K562 (cell line): ENCODE measurements around the gene VEZF1. TPM values are rescaled to one million over a fixed set of nuclear protein-coding genes. Genes with fewer than 3 reads are reported as not detected.
A peak's percentile ranks its signal among the peaks of the same experiment; 100 is the strongest.

Source experiments
- ATAC-seq: fragments of 200-7000 bp; cut with Tn5 transposase; 3 replicates; pipeline ENCODE4 v1.9.1; 2020; ENCODE audit warnings: moderate library complexity
- BruUV-seq: library from RNA; stranded (reverse); fragments of 400-500 nt; replicated peaks from 2 replicates; lab custom pipeline; 2021; lab: Mats Ljungman, UMichigan
- CTCF ChIA-PET: fragments of 300-600 bp; formaldehyde crosslinking; extraction: SDS; loops from one replicate; lab custom pipeline; 2021; ENCODE audit warnings: low intra/inter-chr PET ratio; lab: Yijun Ruan, JAX
- POLR2A ChIA-PET: fragments of 300-600, 350-650 bp; sonication (Branson Sonifier 250); formaldehyde crosslinking; extraction: SDS; loops from one replicate; lab custom pipeline; 2021; ENCODE audit warnings: antibody characterized with exemption, inconsistent platforms; lab: Yijun Ruan, JAX
- DNase-seq, 4 experiments: peaks; one replicate each; pipeline versions ENCODE4 v3.0.0 to v3.0.0-alpha.2; 2011 to 2018; ENCODE audit warnings: low spot score in 3 of 4, mixed read lengths in 3 of 4; ENCODE audit errors: extremely low read depth in 1 of 4
- FAIRE-seq: peaks from 2 replicates; lab custom pipeline; 2011; peaks lifted over from hg19 to GRCh38; lab: Jason Lieb, UNC
- H2AFZ ChIP-seq: 2 replicates; pipeline ENCODE4 v1.6.0; 2011; ENCODE audit warnings: low read depth, low read length, control low read depth, inconsistent platforms
- H3K27ac ChIP-seq: fragments of 200-600 bp; 3 replicates; pipeline ENCODE4 v1.8.0; 2011; ENCODE audit warnings: low read depth, mild to moderate bottlenecking, control low read depth, inconsistent platforms, low read length, moderate library complexity, mixed read lengths; ENCODE audit errors: extremely low read depth
- H3K27me3 ChIP-seq, 2 experiments: fragments of 300-600 bp in 1 of 2; 2 replicates in 1 of 2; 3 replicates in 1 of 2; pipeline versions ENCODE4 v1.6.0 to v1.8.0; 2011; ENCODE audit warnings: inconsistent platforms in 2 of 2, low read length in 2 of 2, mild to moderate bottlenecking in 1 of 2, mixed read lengths in 1 of 2, moderate library complexity in 1 of 2; ENCODE audit not compliant: control insufficient read depth in 2 of 2, insufficient read depth in 2 of 2
- H3K36me3 ChIP-seq: fragments of 300-600 bp; 3 replicates; pipeline ENCODE4 v1.8.0; 2011; ENCODE audit warnings: mild to moderate bottlenecking, low read length, inconsistent platforms; ENCODE audit not compliant: control insufficient read depth, insufficient read depth
- H3K4me1 ChIP-seq, 2 experiments: fragments of 200-600 bp in 1 of 2; replicated peaks in 1 of 2; 2 replicates in 1 of 2; 3 replicates in 1 of 2; pipeline versions ENCODE4 v1.5.1 to v1.8.0; 2011; ENCODE audit warnings: inconsistent platforms in 2 of 2, low read length in 2 of 2, mild to moderate bottlenecking in 1 of 2, mixed read lengths in 1 of 2, moderate library complexity in 1 of 2; ENCODE audit not compliant: control insufficient read depth in 2 of 2, insufficient read depth in 2 of 2
- H3K4me2 ChIP-seq: 2 replicates; pipeline ENCODE4 v1.6.1; 2011; ENCODE audit warnings: low read length, control low read depth, inconsistent platforms, mixed read lengths; ENCODE audit not compliant: insufficient read depth
- H3K4me3 ChIP-seq: fragments of 200-600 bp; sonication (generic), shearing (Covaris generic); 2 replicates; pipeline ENCODE4 v1.5.1; 2016; ENCODE audit warnings: control low read depth, inconsistent platforms
- H3K79me2 ChIP-seq: fragments of 200-600 bp; 3 replicates; pipeline ENCODE4 v1.8.0; 2011; ENCODE audit warnings: low read length, inconsistent platforms; ENCODE audit not compliant: control insufficient read depth, insufficient read depth
- H3K9ac ChIP-seq, 2 experiments: 2 replicates each; pipeline versions ENCODE4 v1.6.0 to v1.6.1; 2011; ENCODE audit warnings: low read depth in 2 of 2, low read length in 2 of 2, control low read depth in 1 of 2, inconsistent platforms in 1 of 2, mild to moderate bottlenecking in 1 of 2, mixed read lengths in 1 of 2; ENCODE audit not compliant: insufficient read depth in 1 of 2
- H3K9me1 ChIP-seq: one replicate; pipeline ENCODE4 v1.6.0; 2011; ENCODE audit warnings: inconsistent platforms, mild to moderate bottlenecking, low read length, moderate library complexity; ENCODE audit not compliant: control insufficient read depth, insufficient read depth
- H3K9me3 ChIP-seq: replicated peaks from 2 replicates; pipeline ENCODE4 v1.5.1; 2011; ENCODE audit warnings: low read depth, low read length, inconsistent platforms; ENCODE audit not compliant: control insufficient read depth, insufficient read depth
- H4K20me1 ChIP-seq: replicated peaks from 2 replicates; pipeline ENCODE4 v1.6.1; 2011; ENCODE audit warnings: low read length, inconsistent platforms, mixed read lengths; ENCODE audit not compliant: control insufficient read depth, insufficient read depth
- ARHGAP35 ChIP-seq: fragments of 450-650 bp; IDR thresholded peaks from 2 replicates; pipeline ENCODE4 v1.6.1; 2018; ENCODE audit not compliant: partially characterized antibody
- CHD1 ChIP-seq: fragments of 200-600 bp; sonication (generic); IDR thresholded peaks from one replicate; pipeline ENCODE4 v1.6.1; 2012; ENCODE audit warnings: mild to moderate bottlenecking, moderate library complexity, low read length, inconsistent platforms
- EWSR1 ChIP-seq: fragments of 450-650 bp; IDR thresholded peaks from 2 replicates; pipeline ENCODE4 v1.6.1; 2018; ENCODE audit warnings: borderline replicate concordance, mild to moderate bottlenecking, low read depth, moderate library complexity; ENCODE audit not compliant: partially characterized antibody
- GABPB1 ChIP-seq: sonication (generic); formaldehyde crosslinking; IDR thresholded peaks from 2 replicates; pipeline ENCODE4 v1.8.0; 2022; ENCODE audit warnings: mild to moderate bottlenecking, missing genetic modification reagents
- HDAC6 ChIP-seq: IDR thresholded peaks from 2 replicates; pipeline ENCODE4 v1.6.1; 2012; ENCODE audit warnings: low read depth, mild to moderate bottlenecking, control low read depth, inconsistent platforms, low read length, moderate library complexity
- HMG20B ChIP-seq: fragments of 250-450 bp; sonication (Bioruptor Pico); IDR thresholded peaks from 2 replicates; pipeline ENCODE4 v1.5.0; 2021; ENCODE audit warnings: mild to moderate bottlenecking
- POLR2A ChIP-seq: fragments of 450-650 bp; conservative IDR thresholded peaks from 2 replicates; pipeline ENCODE4 v1.6.1; 2016
- POLR2B ChIP-seq: fragments of 450-650 bp; IDR thresholded peaks from 2 replicates; pipeline ENCODE4 v1.6.1; 2018; ENCODE audit warnings: low read depth; ENCODE audit not compliant: partially characterized antibody
- SNAPC5 ChIP-seq: fragments of 250-450 bp; sonication (Bioruptor Pico); IDR thresholded peaks from 2 replicates; pipeline ENCODE4 v1.8.0; 2021; ENCODE audit warnings: moderate library complexity, mild to moderate bottlenecking, inconsistent platforms
- SUPT5H ChIP-seq: fragments of 450-650 bp; IDR thresholded peaks from 2 replicates; pipeline ENCODE4 v1.6.1; 2016
- ZFP30 ChIP-seq: fragments of 250-450 bp; sonication (Bioruptor Pico); IDR thresholded peaks from 2 replicates; pipeline ENCODE4 v1.8.0; 2022; ENCODE audit warnings: moderate library complexity, mild to moderate bottlenecking, inconsistent platforms, borderline replicate concordance
- ZNF764 ChIP-seq: fragments of 250-450 bp; sonication (Bioruptor Pico); IDR thresholded peaks from 2 replicates; pipeline ENCODE4 v1.4.0; 2020; ENCODE audit warnings: low read depth, mild to moderate bottlenecking, moderate library complexity
- WGBS: fragments of 100-300 bp; shearing (Covaris generic); methylation state at CpG from one replicate; pipeline ENCODE4 v1.1.6; 2016; ENCODE audit warnings: low coverage, mixed read lengths; ENCODE audit not compliant: insufficient coverage; ENCODE audit errors: missing lambda C conversion rate; 5-methylcytosine and 5-hydroxymethylcytosine counted together
- in situ Hi-C: fragments of 300-500 bp; cut with MboI; formaldehyde crosslinking; loops from 4 replicates; pipeline ENCODE4 v1.15.0; 2018; ENCODE audit warnings: inconsistent platforms, mixed read lengths
- intact Hi-C: fragments of 100-400 bp; cut with micrococcal nuclease; formaldehyde crosslinking; loops from 2 replicates; pipeline ENCODE4 v1.14.2; 2022
- polyA plus RNA-seq, 8 experiments: library from polyadenylated mRNA; depleted of rRNA in 4 of 8; stranded (reverse) in 5 of 8; unstranded in 3 of 8; fragments of >200 nt; fragmentation: Nextera tagmentation in 2 of 8; fragmentation: Illumina TruSeq in 1 of 8; extraction: Ambion mirVana in 2 of 8; extraction: Trizol in 1 of 8; gene quantifications; 2 replicates each; pipeline versions ENCODE4 v1.2.1 to v1.2.3, GENCODE V29; 2011 to 2014; ENCODE audit warnings: inconsistent platforms in 1 of 8, missing spikeins in 1 of 8
- total RNA-seq, 7 experiments: library from RNA; depleted of rRNA in 6 of 7; stranded (reverse); fragments of >200 nt in 6 of 7; fragmentation: Illumina TruSeq in 2 of 7; extraction: Trizol in 2 of 7; gene quantifications; 2 replicates each; pipeline versions ENCODE4 v1.2.1 to v1.2.3, GENCODE V29; 2011 to 2021; ENCODE audit warnings: low replicate concordance in 1 of 7
- TF ChIP-seq, protein P1 (sequence below): fragments of 450-650 bp; IDR thresholded peaks from 2 replicates; pipeline ENCODE4 v1.6.1; 2018; ENCODE audit not compliant: partially characterized antibody
- TF ChIP-seq, protein P2 (sequence below): fragments of 450-650 bp; IDR thresholded peaks from one replicate; pipeline ENCODE4 v1.6.1; 2018; ENCODE audit warnings: mild to moderate bottlenecking, moderate library complexity; ENCODE audit not compliant: partially characterized antibody

The VEZF1 gene
- total and polyA plus RNA-seq, 9 of the 15 experiments (the other 6 are each of a cell fraction or from before 2014, with no cell fraction given), result 9.5 to 33.4 (median 22.1) TPM

GRCh38 chr17:58002154-58002948, 14.3 kb upstream of the VEZF1 start:
- in situ Hi-C loops (no loop called here), intact Hi-C loops (no loop called here)
- no peak overlapping the region for H3K4me3 ChIP-seq
- no peak overlapping the region for H3K27ac ChIP-seq
- DNase-seq, result no peak
- FAIRE-seq, result no peak
- WGBS, result 93% methylated on average over 4 of the region's 4 CpGs
- ChIA-PET CTCF (no interaction called here), POLR2A (interaction anchor here (0.9 to 2.8 kb wide), 8 partner anchors 9 to 141 kb away, joined by 3 to 10 read pairs (median 4); no protein-coding TSS in a partner anchor)
- peaks cover 3% of the 10 kb centered on the region for H3K9me1 ChIP-seq
- no peak overlapping the region for H2AFZ ChIP-seq
- no peak overlapping the region for H3K4me2 ChIP-seq
- H3K27me3 ChIP-seq, result no peaks in the 10 kb centered on the region
- peaks cover 38% of the 10 kb centered on the region for H4K20me1 ChIP-seq
- H3K36me3 ChIP-seq, result peaks cover 92% of the 10 kb centered on the region
- H3K4me1 ChIP-seq, result peaks cover 0 to 19% of the 10 kb centered on the region in 2 experiments; a peak in 2 of 5 replicates
- no peak overlapping the region; a peak in 1 of 4 replicates for H3K9ac ChIP-seq
- H3K9me3 ChIP-seq, result no peaks in the 10 kb centered on the region
- BruUV-seq, result no TSS peak
- peaks cover 61% of the 10 kb centered on the region for H3K79me2 ChIP-seq
- ATAC-seq, result no peak
- TF ChIP-seq POLR2B (peak; percentile 60), ZFP30 (CRISPR knock-in tag) (no peak), SNAPC5 (CRISPR knock-in tag) (no peak), HMG20B (CRISPR knock-in tag) (no peak), ARHGAP35 (no peak), GABPB1 (CRISPR knock-in tag) (no peak), HDAC6 (no peak), SUPT5H (peak; percentile 47; the same call in 1 of the 2 replicates), EWSR1 (peak; percentile 54), CHD1 (no peak), ZNF764 (CRISPR knock-in tag) (no peak), POLR2A (peak; percentile 66; the same call in 1 of the 2 replicates)
- TF ChIP-seq, protein P1, sequence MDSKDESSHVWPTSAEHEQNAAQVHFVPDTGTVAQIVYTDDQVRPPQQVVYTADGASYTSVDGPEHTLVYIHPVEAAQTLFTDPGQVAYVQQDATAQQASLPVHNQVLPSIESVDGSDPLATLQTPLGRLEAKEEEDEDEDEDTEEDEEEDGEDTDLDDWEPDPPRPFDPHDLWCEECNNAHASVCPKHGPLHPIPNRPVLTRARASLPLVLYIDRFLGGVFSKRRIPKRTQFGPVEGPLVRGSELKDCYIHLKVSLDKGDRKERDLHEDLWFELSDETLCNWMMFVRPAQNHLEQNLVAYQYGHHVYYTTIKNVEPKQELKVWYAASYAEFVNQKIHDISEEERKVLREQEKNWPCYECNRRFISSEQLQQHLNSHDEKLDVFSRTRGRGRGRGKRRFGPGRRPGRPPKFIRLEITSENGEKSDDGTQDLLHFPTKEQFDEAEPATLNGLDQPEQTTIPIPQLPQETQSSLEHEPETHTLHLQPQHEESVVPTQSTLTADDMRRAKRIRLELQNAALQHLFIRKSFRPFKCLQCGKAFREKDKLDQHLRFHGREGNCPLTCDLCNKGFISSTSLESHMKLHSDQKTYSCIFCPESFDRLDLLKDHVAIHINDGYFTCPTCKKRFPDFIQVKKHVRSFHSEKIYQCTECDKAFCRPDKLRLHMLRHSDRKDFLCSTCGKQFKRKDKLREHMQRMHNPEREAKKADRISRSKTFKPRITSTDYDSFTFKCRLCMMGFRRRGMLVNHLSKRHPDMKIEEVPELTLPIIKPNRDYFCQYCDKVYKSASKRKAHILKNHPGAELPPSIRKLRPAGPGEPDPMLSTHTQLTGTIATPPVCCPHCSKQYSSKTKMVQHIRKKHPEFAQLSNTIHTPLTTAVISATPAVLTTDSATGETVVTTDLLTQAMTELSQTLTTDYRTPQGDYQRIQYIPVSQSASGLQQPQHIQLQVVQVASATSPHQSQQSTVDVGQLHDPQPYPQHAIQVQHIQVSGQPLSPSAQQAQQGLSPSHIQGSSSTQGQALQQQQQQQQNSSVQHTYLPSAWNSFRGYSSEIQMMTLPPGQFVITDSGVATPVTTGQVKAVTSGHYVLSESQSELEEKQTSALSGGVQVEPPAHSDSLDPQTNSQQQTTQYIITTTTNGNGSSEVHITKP, result no peak
- TF ChIP-seq, protein P2, sequence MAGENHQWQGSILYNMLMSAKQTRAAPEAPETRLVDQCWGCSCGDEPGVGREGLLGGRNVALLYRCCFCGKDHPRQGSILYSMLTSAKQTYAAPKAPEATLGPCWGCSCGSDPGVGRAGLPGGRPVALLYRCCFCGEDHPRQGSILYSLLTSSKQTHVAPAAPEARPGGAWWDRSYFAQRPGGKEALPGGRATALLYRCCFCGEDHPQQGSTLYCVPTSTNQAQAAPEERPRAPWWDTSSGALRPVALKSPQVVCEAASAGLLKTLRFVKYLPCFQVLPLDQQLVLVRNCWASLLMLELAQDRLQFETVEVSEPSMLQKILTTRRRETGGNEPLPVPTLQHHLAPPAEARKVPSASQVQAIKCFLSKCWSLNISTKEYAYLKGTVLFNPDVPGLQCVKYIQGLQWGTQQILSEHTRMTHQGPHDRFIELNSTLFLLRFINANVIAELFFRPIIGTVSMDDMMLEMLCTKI, result no peak
